ENCODE results near the gene C1orf198. TPM values are rescaled to one million over a fixed set of nuclear protein-coding genes. Genes with fewer than 3 reads are reported as not detected.

C1orf198 gene
- total RNA-seq, 1 donor from 2014 or later = 38.8 TPM

DNA sequence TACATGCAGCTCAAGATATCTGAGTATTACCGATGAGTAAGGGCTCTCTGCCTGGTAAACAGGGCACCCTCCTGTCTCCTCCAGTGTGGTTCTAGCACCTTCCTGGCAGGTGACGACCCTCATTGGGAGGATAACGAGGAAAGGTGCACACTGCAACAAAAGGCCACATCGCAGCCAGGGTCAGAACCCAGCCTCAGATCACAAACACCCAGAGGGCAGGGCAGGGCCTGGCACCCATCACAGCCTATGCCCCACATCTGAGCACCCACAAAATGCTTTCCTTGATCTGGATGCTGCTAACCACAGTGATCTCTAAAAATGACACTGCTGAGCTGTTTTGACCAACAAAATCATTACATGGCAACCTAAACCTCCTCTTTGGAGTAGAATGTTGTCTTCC, 23.8 kb downstream of the C1orf198 start:
- no peak overlapping the region for H3K27ac ChIP-seq
- no peak for DNase-seq (ENCODE audit: extremely low spot score in 2 of 2)
- no peak overlapping the region for H3K4me3 ChIP-seq
- no peaks in the 10 kb centered on the region for H3K9me3 ChIP-seq
- peaks cover 0 to 29% of the 10 kb centered on the region in 2 donors for H3K36me3 ChIP-seq
- H3K27me3 ChIP-seq = no peaks in the 10 kb centered on the region
- TF ChIP-seq POLR2A (IDR thresholded peaks at IDR 0.05) = no peak
- no peak for TF ChIP-seq POLR2AphosphoS5 (IDR thresholded peaks at IDR 0.05; ENCODE audit: insufficient read depth in 1 of 2, low read depth in 1 of 2)
- TF ChIP-seq, protein P1, sequence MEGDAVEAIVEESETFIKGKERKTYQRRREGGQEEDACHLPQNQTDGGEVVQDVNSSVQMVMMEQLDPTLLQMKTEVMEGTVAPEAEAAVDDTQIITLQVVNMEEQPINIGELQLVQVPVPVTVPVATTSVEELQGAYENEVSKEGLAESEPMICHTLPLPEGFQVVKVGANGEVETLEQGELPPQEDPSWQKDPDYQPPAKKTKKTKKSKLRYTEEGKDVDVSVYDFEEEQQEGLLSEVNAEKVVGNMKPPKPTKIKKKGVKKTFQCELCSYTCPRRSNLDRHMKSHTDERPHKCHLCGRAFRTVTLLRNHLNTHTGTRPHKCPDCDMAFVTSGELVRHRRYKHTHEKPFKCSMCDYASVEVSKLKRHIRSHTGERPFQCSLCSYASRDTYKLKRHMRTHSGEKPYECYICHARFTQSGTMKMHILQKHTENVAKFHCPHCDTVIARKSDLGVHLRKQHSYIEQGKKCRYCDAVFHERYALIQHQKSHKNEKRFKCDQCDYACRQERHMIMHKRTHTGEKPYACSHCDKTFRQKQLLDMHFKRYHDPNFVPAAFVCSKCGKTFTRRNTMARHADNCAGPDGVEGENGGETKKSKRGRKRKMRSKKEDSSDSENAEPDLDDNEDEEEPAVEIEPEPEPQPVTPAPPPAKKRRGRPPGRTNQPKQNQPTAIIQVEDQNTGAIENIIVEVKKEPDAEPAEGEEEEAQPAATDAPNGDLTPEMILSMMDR (IDR thresholded peaks at IDR 0.05) = no peak
- intact Hi-C loops (cut with DNase I) = no loop called here
- H3K4me1 ChIP-seq = peaks cover 33% of the 10 kb centered on the region

GRCh38 chr1:230843503-230844309, 24.6 kb downstream of the C1orf198 start:
- H3K9me3 ChIP-seq = no peaks in the 10 kb centered on the region
- TF ChIP-seq POLR2AphosphoS5 (IDR thresholded peaks at IDR 0.05; ENCODE audit: insufficient read depth in 1 of 2, low read depth in 1 of 2) (no peak), POLR2A (IDR thresholded peaks at IDR 0.05) (no peak)
- TF ChIP-seq, protein P1 (IDR thresholded peaks at IDR 0.05) = no peak
- no peak overlapping the region for H3K27ac ChIP-seq
- intact Hi-C loops (cut with DNase I) = no loop called here
- DNase-seq (ENCODE audit: extremely low spot score in 2 of 2) = no peak
- H3K4me1 ChIP-seq = peaks cover 25% of the 10 kb centered on the region
- H3K36me3 ChIP-seq = peaks cover 0 to 37% of the 10 kb centered on the region in 2 donors
- H3K4me3 ChIP-seq = no peak overlapping the region
- no peaks in the 10 kb centered on the region for H3K27me3 ChIP-seq

DNA sequence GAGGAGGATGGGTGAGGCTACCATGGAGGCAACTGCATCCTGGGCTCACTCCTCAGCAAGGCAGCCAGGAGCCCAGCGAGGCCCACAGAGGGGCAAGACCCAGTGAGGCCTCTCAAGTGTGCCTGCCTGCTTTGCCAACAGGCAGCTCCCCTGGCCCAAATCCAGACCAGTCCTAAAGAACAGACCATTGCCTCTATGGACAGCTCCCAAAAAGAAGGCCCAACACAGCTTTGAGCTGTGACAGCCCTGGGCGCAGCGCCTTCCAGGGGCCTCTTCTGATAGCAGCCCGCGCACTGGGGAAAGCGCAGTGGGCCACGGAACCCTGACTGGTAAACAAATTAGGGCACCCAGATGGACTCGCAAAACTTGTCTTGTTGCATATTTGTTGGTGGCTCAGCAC, 25.5 kb downstream of the C1orf198 start:
- no peak overlapping the region for H3K4me3 ChIP-seq
- no peaks in the 10 kb centered on the region for H3K9me3 ChIP-seq
- DNase-seq (ENCODE audit: extremely low spot score in 2 of 2) = no peak
- H3K4me1 ChIP-seq = peaks cover 22% of the 10 kb centered on the region
- H3K36me3 ChIP-seq = peaks cover 0 to 46% of the 10 kb centered on the region in 2 donors
- no peak overlapping the region for H3K27ac ChIP-seq
- no peaks in the 10 kb centered on the region for H3K27me3 ChIP-seq
- TF ChIP-seq POLR2AphosphoS5 (IDR thresholded peaks at IDR 0.05; ENCODE audit: insufficient read depth in 1 of 2, low read depth in 1 of 2) = no peak
- TF ChIP-seq, protein P1 (IDR thresholded peaks at IDR 0.05) = no peak
- no peak for TF ChIP-seq POLR2A (IDR thresholded peaks at IDR 0.05)
- intact Hi-C loops (cut with DNase I) = no loop called here

DNA sequence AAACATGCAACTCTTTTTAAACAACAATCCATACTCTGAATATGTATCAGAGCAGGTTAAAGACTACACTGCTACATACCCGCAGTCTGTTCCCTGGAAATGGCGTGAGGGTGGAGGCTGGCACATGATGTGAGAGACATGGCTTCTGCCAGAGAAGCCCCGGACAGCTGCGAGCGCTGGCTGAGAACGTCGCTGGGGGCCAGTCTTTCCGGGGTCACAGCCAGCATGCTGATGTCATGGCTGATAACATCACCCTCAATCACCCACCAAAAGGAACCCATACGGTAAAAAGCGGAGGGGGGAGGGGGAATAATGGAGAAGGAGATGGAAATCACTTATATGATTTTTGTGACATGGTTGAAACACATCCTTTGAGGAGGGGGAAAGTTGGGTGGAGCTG, 29.1 kb downstream of the C1orf198 start:
- Histone ChIP-seq H3K27me3 (no peaks in the 10 kb centered on the region), H3K4me1 (peaks cover 9% of the 10 kb centered on the region), H3K4me3 (no peak overlapping the region), H3K9me3 (no peaks in the 10 kb centered on the region), H3K36me3 (peaks cover 0 to 50% of the 10 kb centered on the region in 2 donors), H3K27ac (no peak overlapping the region)
- TF ChIP-seq POLR2A (IDR thresholded peaks at IDR 0.05) = no peak
- TF ChIP-seq, protein P1 (IDR thresholded peaks at IDR 0.05) = no peak
- no peak for TF ChIP-seq POLR2AphosphoS5 (IDR thresholded peaks at IDR 0.05; ENCODE audit: insufficient read depth in 1 of 2, low read depth in 1 of 2)
- no peak for DNase-seq (ENCODE audit: extremely low spot score in 2 of 2)
- intact Hi-C loops (cut with DNase I) = no loop called here

DNA sequence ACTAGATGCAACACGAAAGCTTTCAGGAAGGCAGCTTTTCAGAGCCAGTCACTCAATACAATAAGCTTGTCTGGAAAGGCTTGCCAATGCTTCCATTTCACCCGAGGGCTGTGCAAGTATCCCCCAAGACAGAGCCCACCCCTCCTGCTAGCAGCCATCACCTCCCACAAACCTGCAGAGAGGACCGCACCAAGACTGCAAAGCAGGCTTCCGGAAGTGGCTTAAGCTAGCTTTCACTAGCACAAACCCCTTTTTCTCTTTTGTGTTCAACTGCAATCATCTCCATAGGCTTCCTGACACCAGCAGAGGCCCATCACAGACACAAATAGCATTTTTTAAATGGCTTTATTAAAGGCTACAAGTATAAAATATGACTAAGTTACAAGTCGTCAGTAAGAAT, 31.5 kb downstream of the C1orf198 start:
- H3K4me1 ChIP-seq = peaks cover 9% of the 10 kb centered on the region
- no peak overlapping the region for H3K27ac ChIP-seq
- no peak overlapping the region for H3K4me3 ChIP-seq
- intact Hi-C loops (cut with DNase I) = no loop called here
- no peaks in the 10 kb centered on the region for H3K27me3 ChIP-seq
- peak; percentile 6 to 22 for DNase-seq (ENCODE audit: extremely low spot score in 2 of 2)
- no peaks in the 10 kb centered on the region for H3K9me3 ChIP-seq
- H3K36me3 ChIP-seq = peaks cover 0 to 27% of the 10 kb centered on the region in 2 donors
- TF ChIP-seq POLR2A (IDR thresholded peaks at IDR 0.05) = no peak
- TF ChIP-seq, protein P1 (IDR thresholded peaks at IDR 0.05) = no peak
- no peak for TF ChIP-seq POLR2AphosphoS5 (IDR thresholded peaks at IDR 0.05; ENCODE audit: insufficient read depth in 1 of 2, low read depth in 1 of 2)

Measured in vagina (tissue), 2 donors.